ENCODE measurements around the gene KIF12.

GRCh38 chr9:114146735-114147134 lies 47.6 kb upstream of the KIF12 start:
- no peak for TF ChIP-seq EZH2 (IDR thresholded peaks at IDR 0.05; ENCODE audit: borderline replicate concordance, low read depth, low read length, severe bottlenecking)
- no peak for TF ChIP-seq CTCF (IDR thresholded peaks at IDR 0.05; ENCODE audit: borderline replicate concordance, extremely low read depth, low read length, poor library complexity, severe bottlenecking)
